SK-N-SH treated with all-trans-retinoic acid at 6 μM for 48 hours (cell line): ENCODE measurements around the gene HES4.

Experiments used
- ATAC-seq: fragments of 200-7000 bp; cut with Tn5 transposase; 3 replicates; pipeline ENCODE4 v1.9.1; 2020; ENCODE audit warnings: mild to moderate bottlenecking, moderate library complexity
- ARNTL ChIP-seq: fragments of 450-650 bp; formaldehyde crosslinking; IDR thresholded peaks from 2 replicates; pipeline ENCODE4 v1.5.0; 2020; ENCODE audit warnings: low read depth, mild to moderate bottlenecking, moderate library complexity, borderline replicate concordance
- BACH2 ChIP-seq: fragments of 250-450 bp; sonication (Bioruptor Pico); IDR thresholded peaks from 2 replicates; pipeline ENCODE4 v1.9.0; 2021; ENCODE audit warnings: mild to moderate bottlenecking, borderline replicate concordance
- CREB5 ChIP-seq: fragments of 250-450 bp; sonication (Bioruptor Pico); IDR thresholded peaks from 2 replicates; pipeline ENCODE4 v1.5.1; 2020; ENCODE audit warnings: low read depth, mild to moderate bottlenecking, moderate library complexity
- ESRRG ChIP-seq: fragments of 250-450 bp; sonication (Bioruptor Pico); IDR thresholded peaks from 2 replicates; pipeline ENCODE4 v1.6.1; 2021; ENCODE audit warnings: mild to moderate bottlenecking
- GLIS3 ChIP-seq: fragments of 250-450 bp; sonication (Bioruptor Pico); IDR thresholded peaks from 2 replicates; pipeline ENCODE4 v1.5.0; 2020; ENCODE audit warnings: mild to moderate bottlenecking, moderate library complexity
- ISL1 ChIP-seq: fragments of 250-450 bp; sonication (Bioruptor Pico); IDR thresholded peaks from 2 replicates; pipeline ENCODE4 v2.1.2; 2022; ENCODE audit warnings: mild to moderate bottlenecking, moderate library complexity
- OSR1 ChIP-seq: fragments of 250-450 bp; sonication (Bioruptor Pico); IDR thresholded peaks from 2 replicates; pipeline ENCODE4 v1.8.0; 2022; ENCODE audit warnings: moderate library complexity, mild to moderate bottlenecking, inconsistent platforms
- POU6F1 ChIP-seq: fragments of 250-450 bp; sonication (Bioruptor Pico); IDR thresholded peaks from 2 replicates; pipeline ENCODE4 v1.8.0; 2021; ENCODE audit warnings: low read depth, mild to moderate bottlenecking, moderate library complexity, borderline replicate concordance
- PPARA ChIP-seq: fragments of 250-450 bp; sonication (Bioruptor Pico); IDR thresholded peaks from 2 replicates; pipeline ENCODE4 v1.5.0; 2020; ENCODE audit warnings: mild to moderate bottlenecking, borderline replicate concordance
- RARB ChIP-seq: fragments of 250-450 bp; sonication (Bioruptor Pico); IDR thresholded peaks from 2 replicates; pipeline ENCODE4 v1.8.0; 2021; ENCODE audit warnings: mild to moderate bottlenecking, moderate library complexity
- SNAI2 ChIP-seq: fragments of 250-450 bp; sonication (Bioruptor Pico); IDR thresholded peaks from 2 replicates; pipeline ENCODE4 v1.5.0; 2020; ENCODE audit warnings: mild to moderate bottlenecking, moderate library complexity
- TSHZ2 ChIP-seq: fragments of 250-450 bp; sonication (Bioruptor Pico); IDR thresholded peaks from 2 replicates; pipeline ENCODE4 v1.5.0; 2020; ENCODE audit warnings: mild to moderate bottlenecking, moderate library complexity
- ZC3H10 ChIP-seq: fragments of 250-450 bp; sonication (Bioruptor Pico); IDR thresholded peaks from 2 replicates; pipeline ENCODE4 v1.5.1; 2021; ENCODE audit warnings: mild to moderate bottlenecking, moderate library complexity
- ZFP30 ChIP-seq: fragments of 450-650 bp; formaldehyde crosslinking; IDR thresholded peaks from 2 replicates; pipeline ENCODE4 v1.5.0; 2022; ENCODE audit warnings: mild to moderate bottlenecking, moderate library complexity
- ZNF565 ChIP-seq: fragments of 450-650 bp; formaldehyde crosslinking; conservative IDR thresholded peaks from 2 replicates; pipeline ENCODE4 v1.5.0; 2020; ENCODE audit warnings: low read depth, mild to moderate bottlenecking, moderate library complexity
- ZNF70 ChIP-seq: fragments of 450-650 bp; formaldehyde crosslinking; IDR thresholded peaks from 2 replicates; pipeline ENCODE4 v1.5.0; 2020; ENCODE audit warnings: mild to moderate bottlenecking, moderate library complexity
- ZNF8 ChIP-seq: fragments of 450-650 bp; formaldehyde crosslinking; IDR thresholded peaks from 2 replicates; pipeline ENCODE4 v1.5.0; 2020; ENCODE audit warnings: mild to moderate bottlenecking, moderate library complexity
- TF ChIP-seq, protein P1 (sequence below): fragments of 250-450 bp; sonication (Bioruptor Pico); IDR thresholded peaks from 2 replicates; pipeline ENCODE4 v1.5.1; 2021; ENCODE audit warnings: mild to moderate bottlenecking, moderate library complexity
- TF ChIP-seq, protein P2 (sequence below): fragments of 250-450 bp; sonication (Bioruptor Pico); IDR thresholded peaks from 2 replicates; pipeline ENCODE4 v1.8.0; 2020; ENCODE audit warnings: mild to moderate bottlenecking, moderate library complexity, borderline replicate concordance

The HES4 gene

DNA sequence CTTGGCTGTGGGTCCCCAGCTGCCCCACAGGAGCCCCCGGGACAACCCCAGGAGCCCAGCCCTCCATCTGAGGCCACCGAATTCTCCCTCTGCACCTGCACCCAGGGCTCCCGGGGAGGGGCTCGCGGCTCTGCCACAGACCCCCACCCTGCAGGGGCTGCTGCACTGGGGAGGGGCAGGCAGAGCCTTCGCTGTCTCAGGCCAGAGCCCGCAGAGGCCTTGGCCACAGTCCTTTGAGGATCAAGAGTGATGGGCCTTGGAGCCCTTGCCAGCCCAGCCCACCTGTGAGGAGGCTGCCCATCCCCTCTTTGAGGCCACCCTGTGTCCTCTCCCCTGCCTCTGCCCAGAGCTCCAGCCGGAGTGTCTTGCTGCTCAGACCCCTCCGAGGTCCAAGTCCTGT lies 24.5 kb downstream of the HES4 start:
- ATAC-seq: no peak
- TF ChIP-seq ESRRG (no peak), ZNF8 (no peak), GLIS3 (CRISPR knock-in tag) (no peak), ARNTL (CRISPR knock-in tag) (no peak), TSHZ2 (no peak), POU6F1 (CRISPR knock-in tag) (no peak)

- no peak for TF ChIP-seq ZNF70 (CRISPR knock-in tag)
- TF ChIP-seq, protein P1, sequence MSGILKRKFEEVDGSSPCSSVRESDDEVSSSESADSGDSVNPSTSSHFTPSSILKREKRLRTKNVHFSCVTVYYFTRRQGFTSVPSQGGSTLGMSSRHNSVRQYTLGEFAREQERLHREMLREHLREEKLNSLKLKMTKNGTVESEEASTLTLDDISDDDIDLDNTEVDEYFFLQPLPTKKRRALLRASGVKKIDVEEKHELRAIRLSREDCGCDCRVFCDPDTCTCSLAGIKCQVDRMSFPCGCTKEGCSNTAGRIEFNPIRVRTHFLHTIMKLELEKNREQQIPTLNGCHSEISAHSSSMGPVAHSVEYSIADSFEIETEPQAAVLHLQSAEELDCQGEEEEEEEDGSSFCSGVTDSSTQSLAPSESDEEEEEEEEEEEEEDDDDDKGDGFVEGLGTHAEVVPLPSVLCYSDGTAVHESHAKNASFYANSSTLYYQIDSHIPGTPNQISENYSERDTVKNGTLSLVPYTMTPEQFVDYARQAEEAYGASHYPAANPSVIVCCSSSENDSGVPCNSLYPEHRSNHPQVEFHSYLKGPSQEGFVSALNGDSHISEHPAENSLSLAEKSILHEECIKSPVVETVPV: no peak
- TF ChIP-seq SNAI2 (CRISPR knock-in tag): no peak
- no peak for TF ChIP-seq CREB5 (CRISPR knock-in tag)
- TF ChIP-seq BACH2: no peak
- TF ChIP-seq ZNF565 (CRISPR knock-in tag): no peak
- TF ChIP-seq RARB: no peak
- TF ChIP-seq ZFP30 (CRISPR knock-in tag): no peak
- no peak for TF ChIP-seq ARNTL (CRISPR knock-in tag)
- TF ChIP-seq ISL1: no peak
- no peak for TF ChIP-seq GLIS3 (CRISPR knock-in tag)
- TF ChIP-seq ESRRG: no peak
- no peak for TF ChIP-seq OSR1 (CRISPR knock-in tag)
- TF ChIP-seq ZNF8: no peak
- TF ChIP-seq TSHZ2: no peak
- TF ChIP-seq ZC3H10 (CRISPR knock-in tag): no peak
- TF ChIP-seq PPARA (CRISPR knock-in tag): no peak
- TF ChIP-seq, protein P2, sequence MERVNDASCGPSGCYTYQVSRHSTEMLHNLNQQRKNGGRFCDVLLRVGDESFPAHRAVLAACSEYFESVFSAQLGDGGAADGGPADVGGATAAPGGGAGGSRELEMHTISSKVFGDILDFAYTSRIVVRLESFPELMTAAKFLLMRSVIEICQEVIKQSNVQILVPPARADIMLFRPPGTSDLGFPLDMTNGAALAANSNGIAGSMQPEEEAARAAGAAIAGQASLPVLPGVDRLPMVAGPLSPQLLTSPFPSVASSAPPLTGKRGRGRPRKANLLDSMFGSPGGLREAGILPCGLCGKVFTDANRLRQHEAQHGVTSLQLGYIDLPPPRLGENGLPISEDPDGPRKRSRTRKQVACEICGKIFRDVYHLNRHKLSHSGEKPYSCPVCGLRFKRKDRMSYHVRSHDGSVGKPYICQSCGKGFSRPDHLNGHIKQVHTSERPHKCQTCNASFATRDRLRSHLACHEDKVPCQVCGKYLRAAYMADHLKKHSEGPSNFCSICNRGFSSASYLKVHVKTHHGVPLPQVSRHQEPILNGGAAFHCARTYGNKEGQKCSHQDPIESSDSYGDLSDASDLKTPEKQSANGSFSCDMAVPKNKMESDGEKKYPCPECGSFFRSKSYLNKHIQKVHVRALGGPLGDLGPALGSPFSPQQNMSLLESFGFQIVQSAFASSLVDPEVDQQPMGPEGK (CRISPR knock-in tag): no peak
- no peak for ATAC-seq
Observed at GRCh38 chr1:974687-975328, 25.1 kb downstream of the HES4 start.
